Suprapubic skin (tissue), 3 donors: ENCODE results near the gene TRPV2.

Source experiments
- CTCF ChIP-seq, 2 donors: fragments of 200-600 bp in 1 of 2; fragments of 450-650 bp in 1 of 2; sonication (generic) in 1 of 2; IDR thresholded peaks; one replicate each; pipeline ENCODE4 v1.5.1; 2016 to 2019; ENCODE audit warnings: antibody characterized with exemption in 2 of 2, mild to moderate bottlenecking in 1 of 2, moderate library complexity in 1 of 2
- POLR2AphosphoS5 ChIP-seq, 3 donors: sonication (generic); formaldehyde crosslinking; IDR thresholded peaks; one replicate each; pipeline ENCODE4 v1.6.1; 2017; ENCODE audit warnings: antibody characterized with exemption in 3 of 3

- TF ChIP-seq CTCF (IDR thresholded peaks at IDR 0.05) (no peak), POLR2AphosphoS5 (IDR thresholded peaks at IDR 0.05) (no peak)
Measured at GRCh38 chr17:16407911-16408588, 7.3 kb upstream of the TRPV2 start.
